Endothelial cell of umbilical vein (primary cell): ENCODE results near the gene CXorf38. TPM values are rescaled to one million over a fixed set of nuclear protein-coding genes. Genes with fewer than 3 reads are reported as not detected.
"Not testable (repeated sequence)": the region's sequence is repeated elsewhere in the genome, so short reads cannot be mapped to it uniquely, and the experiment has no call there.

Experiments
- BruUV-seq: library from RNA; stranded (reverse); fragments of 400-500 nt; replicated peaks from 2 replicates; lab custom pipeline; 2021; lab: Mats Ljungman, UMichigan
- CTCF ChIA-PET: fragments of 300-600, 350-600 bp; sonication (Branson Sonifier 250); formaldehyde crosslinking; loops from one replicate; lab custom pipeline; 2021; ENCODE audit warnings: antibody characterized with exemption, inconsistent platforms; lab: Charles Lee
- POLR2A ChIA-PET: fragments of 300-600, 350-600 bp; sonication (Branson Sonifier 250); formaldehyde crosslinking; loops from one replicate; lab custom pipeline; 2021; ENCODE audit warnings: antibody characterized with exemption, inconsistent platforms; lab: Charles Lee
- DNase-seq: peaks from one replicate; pipeline ENCODE4 v3.0.0-alpha.2; 2011; ENCODE audit warnings: low read depth, low spot score
- FAIRE-seq: peaks from 2 replicates; lab custom pipeline; 2011; peaks lifted over from hg19 to GRCh38; lab: Jason Lieb, UNC
- H2AFZ ChIP-seq: 2 replicates; pipeline ENCODE4 v1.6.0; 2012; ENCODE audit warnings: low read depth, low read length, control low read depth, inconsistent platforms
- H3K27ac ChIP-seq: 2 replicates; pipeline ENCODE4 v1.5.1; 2011; ENCODE audit warnings: low read depth, mild to moderate bottlenecking, control low read depth, low read length, moderate library complexity; ENCODE audit not compliant: insufficient read depth
- H3K27me3 ChIP-seq, 2 experiments: 2 replicates each; pipeline versions ENCODE4 v1.6.0 to v1.6.1; 2011; ENCODE audit warnings: low read length in 2 of 2, mixed read lengths in 1 of 2; ENCODE audit not compliant: control insufficient read depth in 2 of 2, insufficient read depth in 2 of 2
- H3K36me3 ChIP-seq, 2 experiments: 2 replicates in 1 of 2; 3 replicates in 1 of 2; pipeline ENCODE4 v1.5.1; 2011; ENCODE audit warnings: low read length in 2 of 2, mild to moderate bottlenecking in 1 of 2, moderate library complexity in 1 of 2; ENCODE audit not compliant: control insufficient read depth in 2 of 2, insufficient read depth in 2 of 2; ENCODE audit errors: extremely low read depth in 1 of 2
- H3K4me1 ChIP-seq: 3 replicates; pipeline ENCODE4 v1.5.1; 2011; ENCODE audit warnings: mild to moderate bottlenecking, low read length; ENCODE audit not compliant: control insufficient read depth, insufficient read depth; ENCODE audit errors: extremely low read depth
- H3K4me2 ChIP-seq: 2 replicates; pipeline ENCODE4 v1.6.1; 2011; ENCODE audit warnings: low read length, control low read depth, mixed read lengths; ENCODE audit not compliant: insufficient read depth
- H3K4me3 ChIP-seq, 3 experiments: fragments of 200-600 bp in 1 of 3; sonication (generic), shearing (Covaris generic) in 1 of 3; replicated peaks in 1 of 3; 2 replicates each; pipeline ENCODE4 v1.5.1; 2011 to 2016; ENCODE audit warnings: control low read depth in 3 of 3, low read length in 3 of 3, mild to moderate bottlenecking in 2 of 3, inconsistent platforms in 1 of 3, low read depth in 1 of 3, moderate library complexity in 1 of 3; ENCODE audit not compliant: insufficient read depth in 1 of 3
- H3K79me2 ChIP-seq: 2 replicates; pipeline ENCODE4 v1.6.0; 2012; ENCODE audit warnings: low read length, inconsistent platforms; ENCODE audit not compliant: control insufficient read depth, insufficient read depth
- H3K9ac ChIP-seq: replicated peaks from 2 replicates; pipeline ENCODE3; 2011; ENCODE audit warnings: low read length, control low read depth; ENCODE audit not compliant: insufficient read depth; ENCODE audit errors: extremely low read depth
- H3K9me1 ChIP-seq: replicated peaks from 3 replicates; pipeline ENCODE4 v1.6.0; 2011; ENCODE audit warnings: mild to moderate bottlenecking, low read length; ENCODE audit not compliant: control insufficient read depth, insufficient read depth; ENCODE audit errors: extremely low read depth
- H3K9me3 ChIP-seq: replicated peaks from 2 replicates; pipeline ENCODE4 v1.5.1; 2012; ENCODE audit warnings: low read length, inconsistent platforms; ENCODE audit not compliant: control insufficient read depth, insufficient read depth
- H4K20me1 ChIP-seq: replicated peaks from 2 replicates; pipeline ENCODE3; 2011; ENCODE audit warnings: mild to moderate bottlenecking, low read length; ENCODE audit not compliant: control insufficient read depth, insufficient read depth; ENCODE audit errors: extremely low read depth
- EZH2 ChIP-seq: IDR thresholded peaks from 2 replicates; pipeline ENCODE4 v1.6.1; 2012; ENCODE audit warnings: borderline replicate concordance, low read depth, mild to moderate bottlenecking, moderate library complexity, low read length, inconsistent platforms; ENCODE audit not compliant: severe bottlenecking
- FOS ChIP-seq: IDR thresholded peaks from 2 replicates; pipeline ENCODE4 v1.6.1; 2011; ENCODE audit warnings: mild to moderate bottlenecking, low read length, moderate library complexity, borderline replicate concordance; ENCODE audit not compliant: insufficient read depth
- GATA2 ChIP-seq: IDR thresholded peaks from 2 replicates; pipeline ENCODE4 v1.7.0; 2011; ENCODE audit warnings: low read depth, mild to moderate bottlenecking, moderate library complexity, mixed read lengths, low read length; ENCODE audit not compliant: insufficient read length, insufficient read depth
- JUN ChIP-seq: IDR thresholded peaks from 2 replicates; pipeline ENCODE4 v1.6.1; 2011; ENCODE audit warnings: borderline replicate concordance, low read depth; ENCODE audit not compliant: insufficient read length, insufficient read depth
- MYC ChIP-seq: IDR thresholded peaks from one replicate; pipeline ENCODE4 v1.6.1; 2011; ENCODE audit warnings: mild to moderate bottlenecking, low read depth, low read length
- POLR2A ChIP-seq: IDR thresholded peaks from 2 replicates; pipeline ENCODE4 v1.6.1; 2012; ENCODE audit warnings: low read depth, mild to moderate bottlenecking, control low read depth, low read length
- POLR2AphosphoS5 ChIP-seq: IDR thresholded peaks from 2 replicates; pipeline ENCODE4 v1.6.1; 2012; ENCODE audit warnings: low read depth, mild to moderate bottlenecking, control low read depth, low read length, moderate library complexity; ENCODE audit not compliant: insufficient read depth
- dilution Hi-C: fragments of 300-500 bp; cut with MboI; formaldehyde crosslinking; loops from one replicate; pipeline ENCODE4 v1.15.0; 2019; ENCODE audit warnings: low sequenced_read_pairs; ENCODE audit not compliant: extremely low pct_ligation_motif_present
- intact Hi-C: fragments of 100-400 bp; cut with micrococcal nuclease; formaldehyde crosslinking; loops from one replicate; pipeline ENCODE4 v1.10.0; 2022
- polyA plus RNA-seq, 4 experiments: library from polyadenylated mRNA; depleted of rRNA in 3 of 4; stranded (reverse) in 3 of 4; unstranded in 1 of 4; fragments of >200 nt; gene quantifications; 2 replicates each; pipeline versions ENCODE4 v1.2.1 to v1.2.3, GENCODE V29; 2011 to 2012; ENCODE audit warnings: missing spikeins in 1 of 4
- total RNA-seq: library from RNA; stranded (reverse); gene quantifications from 2 replicates; pipeline ENCODE4 v1.2.3, GENCODE V29; 2021
- TF ChIP-seq, protein P1 (sequence below): IDR thresholded peaks from 2 replicates; pipeline ENCODE4 v1.6.1; 2011; ENCODE audit not compliant: insufficient read depth, insufficient read length
- TF ChIP-seq, protein P2 (sequence below), 2 donors: IDR thresholded peaks; 1 replicate in 1 of 2; 2 replicates in 1 of 2; pipeline ENCODE4 v1.5.1; 2011; ENCODE audit warnings: low read length in 2 of 2, mild to moderate bottlenecking in 2 of 2, moderate library complexity in 2 of 2, control low read depth in 1 of 2, inconsistent platforms in 1 of 2, low read depth in 1 of 2; ENCODE audit not compliant: insufficient read depth in 1 of 2; ENCODE audit errors: extremely low read depth in 1 of 2

Gene CXorf38
- total and polyA plus RNA-seq, 2 donors (not counting 3 experiments of a cell fraction or from before 2014, with no cell fraction given): 5.9 to 12.4 TPM

DNA sequence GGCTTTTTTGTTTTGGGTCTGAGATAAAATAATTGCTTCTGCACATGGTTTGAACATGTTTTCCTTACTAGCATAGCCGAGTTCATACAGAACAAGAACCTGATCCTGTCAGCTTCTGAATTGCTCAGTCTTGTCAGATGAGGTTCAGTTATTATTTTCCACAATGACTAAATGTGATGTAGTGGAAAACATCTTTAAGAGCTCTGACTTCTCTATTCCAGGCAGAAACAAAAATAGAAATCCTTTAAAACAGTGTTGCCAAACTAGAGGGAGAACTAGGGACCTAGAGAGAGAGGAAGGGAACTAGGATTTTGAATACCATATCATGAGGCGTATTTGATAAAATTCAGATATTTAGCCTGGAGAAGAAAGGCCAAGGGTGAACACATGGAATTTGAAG is 64.5 kb downstream of the CXorf38 start:
- no TSS peak for BruUV-seq
- POLR2A ChIA-PET: no interaction called here
- CTCF ChIA-PET: no interaction called here

DNA sequence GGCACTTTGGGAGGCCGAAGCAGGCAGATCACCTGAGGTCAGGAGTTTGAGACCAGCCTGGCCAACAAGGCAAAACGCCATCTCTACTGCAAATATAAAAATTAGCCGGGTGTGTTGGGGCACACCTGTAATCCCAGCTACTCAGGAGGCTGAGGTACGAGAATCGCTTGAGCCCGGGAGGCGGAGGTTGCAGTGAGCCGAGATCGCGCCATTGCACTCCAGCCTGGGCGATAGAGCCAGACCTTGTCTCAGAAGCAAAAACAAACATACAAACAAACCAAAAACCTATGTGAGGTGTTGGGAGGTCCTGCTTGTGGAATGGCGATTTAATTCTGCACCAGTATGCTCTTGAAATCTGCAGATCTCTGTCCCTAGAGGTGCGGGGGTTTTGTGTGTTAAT is 65.2 kb downstream of the CXorf38 start:
- H3K36me3 ChIP-seq, H3K4me2 ChIP-seq, POLR2A ChIA-PET, DNase-seq, H3K27me3 ChIP-seq, H3K4me3 ChIP-seq, H3K9me3 ChIP-seq, H4K20me1 ChIP-seq, H3K4me1 ChIP-seq, H3K27ac ChIP-seq, dilution Hi-C loops, intact Hi-C loops, H3K9ac ChIP-seq, FAIRE-seq, BruUV-seq, H3K9me1 ChIP-seq, H2AFZ ChIP-seq, CTCF ChIA-PET: not testable (repeated sequence)
- peaks cover 29% of the 10 kb centered on the region for H3K79me2 ChIP-seq

More for the DNA sequence above, 64.5 kb downstream of the CXorf38 start:
- no peak for TF ChIP-seq POLR2A
- TF ChIP-seq MYC: no peak
- no peak for TF ChIP-seq GATA2
- TF ChIP-seq JUN: no peak
- TF ChIP-seq, protein P1, sequence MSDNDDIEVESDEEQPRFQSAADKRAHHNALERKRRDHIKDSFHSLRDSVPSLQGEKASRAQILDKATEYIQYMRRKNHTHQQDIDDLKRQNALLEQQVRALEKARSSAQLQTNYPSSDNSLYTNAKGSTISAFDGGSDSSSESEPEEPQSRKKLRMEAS: no peak
- TF ChIP-seq, protein P2, sequence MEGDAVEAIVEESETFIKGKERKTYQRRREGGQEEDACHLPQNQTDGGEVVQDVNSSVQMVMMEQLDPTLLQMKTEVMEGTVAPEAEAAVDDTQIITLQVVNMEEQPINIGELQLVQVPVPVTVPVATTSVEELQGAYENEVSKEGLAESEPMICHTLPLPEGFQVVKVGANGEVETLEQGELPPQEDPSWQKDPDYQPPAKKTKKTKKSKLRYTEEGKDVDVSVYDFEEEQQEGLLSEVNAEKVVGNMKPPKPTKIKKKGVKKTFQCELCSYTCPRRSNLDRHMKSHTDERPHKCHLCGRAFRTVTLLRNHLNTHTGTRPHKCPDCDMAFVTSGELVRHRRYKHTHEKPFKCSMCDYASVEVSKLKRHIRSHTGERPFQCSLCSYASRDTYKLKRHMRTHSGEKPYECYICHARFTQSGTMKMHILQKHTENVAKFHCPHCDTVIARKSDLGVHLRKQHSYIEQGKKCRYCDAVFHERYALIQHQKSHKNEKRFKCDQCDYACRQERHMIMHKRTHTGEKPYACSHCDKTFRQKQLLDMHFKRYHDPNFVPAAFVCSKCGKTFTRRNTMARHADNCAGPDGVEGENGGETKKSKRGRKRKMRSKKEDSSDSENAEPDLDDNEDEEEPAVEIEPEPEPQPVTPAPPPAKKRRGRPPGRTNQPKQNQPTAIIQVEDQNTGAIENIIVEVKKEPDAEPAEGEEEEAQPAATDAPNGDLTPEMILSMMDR (IDR thresholded peaks at IDR 0.05; ENCODE audit: extremely low read depth in 1 of 2, insufficient read depth in 1 of 2, low read depth in 1 of 2, low read length in 2 of 2): no peak
- no peak for TF ChIP-seq POLR2AphosphoS5
- no peak for TF ChIP-seq EZH2
- TF ChIP-seq FOS: no peak
- intact Hi-C loops: no loop called here
- Histone ChIP-seq H3K4me1 (peaks cover 10% of the 10 kb centered on the region), H3K36me3 (no peaks in the 10 kb centered on the region), H3K27me3 (no peaks in the 10 kb centered on the region), H3K9ac (no peak overlapping the region), H2AFZ (no peak overlapping the region), H4K20me1 (no peaks in the 10 kb centered on the region), H3K9me1 (no peaks in the 10 kb centered on the region), H3K9me3 (no peaks in the 10 kb centered on the region), H3K79me2 (peaks cover 29% of the 10 kb centered on the region), H3K4me2 (no peak overlapping the region), H3K27ac (no peak overlapping the region), H3K4me3 (no peak overlapping the region)
- no peak for DNase-seq
- FAIRE-seq: peak; percentile 31
- dilution Hi-C loops: no loop called here
